WTC11 (cell line): Measurements from ENCODE around the gene TMIE. TPM values are rescaled to one million over a fixed set of nuclear protein-coding genes. Genes with fewer than 3 reads are reported as not detected.

ENCODE experiments used
- ATAC-seq: fragments of 200-7000 bp; cut with Tn5 transposase; 2 replicates; pipeline ENCODE4 v1.10.0; 2021; ENCODE audit warnings: mild to moderate bottlenecking, moderate library complexity
- CTCF ChIA-PET: fragments of 300-600 bp; sonication (Branson Sonifier 250); formaldehyde crosslinking; loops from one replicate; lab custom pipeline; 2021; ENCODE audit warnings: antibody characterized with exemption; lab: Charles Lee
- POLR2A ChIA-PET: fragments of 350-600 bp; sonication (Branson Sonifier 250); formaldehyde crosslinking; loops from one replicate; lab custom pipeline; 2021; ENCODE audit warnings: antibody characterized with exemption; lab: Charles Lee
- DNase-seq: peaks from one replicate; pipeline ENCODE4 v3.0.0; 2021; ENCODE audit warnings: low spot score
- H3K27ac Mint-ChIP-seq: 2 replicates; pipeline ENCODE4 v1.8.0; 2021; ENCODE audit warnings: mixed read lengths
- H3K27me3 Mint-ChIP-seq: 2 replicates; pipeline ENCODE4 v1.8.0; 2021; ENCODE audit warnings: low read depth, mild to moderate bottlenecking, moderate library complexity, mixed read lengths
- H3K36me3 Mint-ChIP-seq: 2 replicates; pipeline ENCODE4 v1.8.0; 2021; ENCODE audit warnings: mixed read lengths
- H3K4me1 Mint-ChIP-seq: 2 replicates; pipeline ENCODE4 v1.8.0; 2022; ENCODE audit warnings: mixed read lengths
- H3K4me3 Mint-ChIP-seq: 2 replicates; pipeline ENCODE4 v1.8.0; 2021; ENCODE audit warnings: mild to moderate bottlenecking, moderate library complexity, mixed read lengths
- H3K9me3 Mint-ChIP-seq: 2 replicates; pipeline ENCODE4 v1.8.0; 2021; ENCODE audit warnings: mixed read lengths
- ATF1 ChIP-seq: sonication (generic); formaldehyde crosslinking; IDR thresholded peaks from 2 replicates; pipeline ENCODE4 v1.8.1; 2023; ENCODE audit warnings: mild to moderate bottlenecking, moderate library complexity, missing genetic modification reagents
- EMX1 ChIP-seq: fragments of 250-450 bp; sonication (Bioruptor Pico); IDR thresholded peaks from 2 replicates; pipeline ENCODE4 v1.8.0; 2021; ENCODE audit warnings: mild to moderate bottlenecking
- FOXK1 ChIP-seq: sonication (generic); formaldehyde crosslinking; IDR thresholded peaks from 2 replicates; pipeline ENCODE4 v1.8.0; 2022; ENCODE audit warnings: mild to moderate bottlenecking, moderate library complexity, missing genetic modification reagents
- GRHL2 ChIP-seq: fragments of 250-450 bp; sonication (Bioruptor Pico); IDR thresholded peaks from 2 replicates; pipeline ENCODE4 v1.8.0; 2022; ENCODE audit warnings: mild to moderate bottlenecking, moderate library complexity; ENCODE audit not compliant: insufficient replicate concordance, severe bottlenecking
- KAT7 ChIP-seq: sonication (generic); formaldehyde crosslinking; IDR thresholded peaks from 2 replicates; pipeline ENCODE4 v1.8.1; 2023; ENCODE audit warnings: missing genetic modification reagents, mild to moderate bottlenecking, borderline replicate concordance
- NFE2L1 ChIP-seq: sonication (generic); formaldehyde crosslinking; IDR thresholded peaks from 2 replicates; pipeline ENCODE4 v1.8.1; 2023; ENCODE audit warnings: missing genetic modification reagents
- ZBTB21 ChIP-seq: sonication (generic); formaldehyde crosslinking; IDR thresholded peaks from 2 replicates; pipeline ENCODE4 v1.8.1; 2023; ENCODE audit warnings: mild to moderate bottlenecking, missing genetic modification reagents, borderline replicate concordance
- ZNF138 ChIP-seq: sonication (generic); formaldehyde crosslinking; conservative IDR thresholded peaks from 2 replicates; pipeline ENCODE4 v1.8.1; 2022; ENCODE audit warnings: mild to moderate bottlenecking, moderate library complexity, missing genetic modification reagents
- ZNF263 ChIP-seq: sonication (generic); formaldehyde crosslinking; IDR thresholded peaks from 2 replicates; pipeline ENCODE4 v1.8.1; 2022; ENCODE audit warnings: low read depth, mild to moderate bottlenecking, moderate library complexity, missing genetic modification reagents
- ZNF317 ChIP-seq: sonication (generic); formaldehyde crosslinking; IDR thresholded peaks from 2 replicates; pipeline ENCODE4 v1.8.1; 2023; ENCODE audit warnings: low read depth, mild to moderate bottlenecking, moderate library complexity, missing genetic modification reagents, borderline replicate concordance
- ZNF396 ChIP-seq: fragments of 250-450 bp; sonication (Bioruptor Pico); IDR thresholded peaks from 2 replicates; pipeline ENCODE4 v1.8.0; 2021; ENCODE audit warnings: mild to moderate bottlenecking, moderate library complexity, borderline replicate concordance
- total RNA-seq: library from RNA; stranded (reverse); gene quantifications from 3 replicates; pipeline ENCODE4 v1.2.3, GENCODE V29; 2021
- TF ChIP-seq, protein P1 (sequence below): fragments of 250-450 bp; sonication (Bioruptor Pico); IDR thresholded peaks from 2 replicates; pipeline ENCODE4 v1.9.0; 2021; ENCODE audit warnings: mild to moderate bottlenecking
- TF ChIP-seq, protein P2 (sequence below): sonication (generic); formaldehyde crosslinking; IDR thresholded peaks from 2 replicates; pipeline ENCODE4 v1.8.0; 2022; ENCODE audit warnings: mild to moderate bottlenecking, missing genetic modification reagents
- TF ChIP-seq, protein P3 (sequence below): sonication (generic); formaldehyde crosslinking; IDR thresholded peaks from 2 replicates; pipeline ENCODE4 v1.8.1; 2023; ENCODE audit warnings: mild to moderate bottlenecking, missing genetic modification reagents, moderate library complexity
- TF ChIP-seq, protein P4 (sequence below): fragments of 200-600 bp; IDR thresholded peaks from 2 replicates; pipeline ENCODE4 v1.8.0; 2022; ENCODE audit warnings: antibody characterized with exemption
- TF ChIP-seq, protein P5 (sequence below): sonication (generic); formaldehyde crosslinking; IDR thresholded peaks from 2 replicates; pipeline ENCODE4 v1.8.1; 2022; ENCODE audit warnings: mild to moderate bottlenecking, missing genetic modification reagents, moderate library complexity, borderline replicate concordance
- TF ChIP-seq, protein P6 (sequence below): sonication (generic); formaldehyde crosslinking; IDR thresholded peaks from 2 replicates; pipeline ENCODE4 v1.8.1; 2023; ENCODE audit warnings: mild to moderate bottlenecking, moderate library complexity, missing genetic modification reagents
- TF ChIP-seq, protein P7 (sequence below): sonication (generic); formaldehyde crosslinking; IDR thresholded peaks from 2 replicates; pipeline ENCODE4 v1.8.1; 2023; ENCODE audit warnings: mild to moderate bottlenecking, missing genetic modification reagents

Gene TMIE
- total RNA-seq, 1 experiment from 2014 or later: 0.57 TPM

DNA sequence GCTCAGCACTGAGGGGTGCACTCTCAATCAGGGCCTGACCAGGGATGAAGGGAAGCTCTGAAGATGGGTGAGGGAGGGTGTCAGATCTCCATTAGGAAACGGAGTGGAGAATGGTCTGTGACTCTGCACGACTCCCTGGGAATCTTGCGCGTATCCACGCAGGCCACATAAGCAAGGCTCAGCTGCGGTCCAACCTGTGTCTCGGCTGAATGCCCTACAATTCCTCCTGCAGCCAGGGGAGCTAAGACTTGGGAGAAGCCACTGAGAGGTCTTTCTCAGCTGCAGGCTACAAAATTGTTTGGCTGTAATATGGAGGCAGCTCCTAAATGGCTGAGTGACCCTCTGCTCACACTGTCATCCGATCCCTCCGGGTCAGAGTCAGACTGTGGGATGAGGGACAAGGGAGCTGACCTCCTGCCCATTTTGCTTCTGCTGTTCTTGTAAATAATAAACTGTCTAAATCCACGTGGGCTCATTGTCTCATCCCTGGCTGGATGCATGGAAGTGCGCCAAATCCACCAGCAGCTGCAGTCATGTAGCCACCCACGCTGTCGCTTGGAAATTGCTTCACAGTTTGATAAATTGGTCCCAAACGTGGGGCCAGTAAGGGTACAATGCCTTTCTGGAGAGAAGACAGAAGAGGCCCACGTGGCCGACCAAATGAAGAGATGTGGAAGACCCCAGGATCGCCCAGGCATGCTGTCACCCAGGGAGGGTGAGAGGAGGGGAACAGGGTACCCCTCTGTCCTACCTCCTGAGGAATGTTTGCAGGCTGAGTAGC, 38.2 kb upstream of the TMIE start:
- CTCF ChIA-PET: interaction anchor here (0.8 to 5.5 kb wide), 16 partner anchors 30 to 336 kb away, joined by 3 to 33 read pairs (median 6); partner anchors contain the start of genes ALS2CL and PRSS50
- H3K27me3 Mint-ChIP-seq: no peaks in the 10 kb centered on the region; the same call in 1 of the 2 replicates
- H3K36me3 Mint-ChIP-seq: no peaks in the 10 kb centered on the region
- no peak for DNase-seq
- ATAC-seq: no peak
- no peaks in the 10 kb centered on the region for H3K9me3 Mint-ChIP-seq
- H3K4me1 Mint-ChIP-seq: peaks cover 55% of the 10 kb centered on the region
- no peak overlapping the region for H3K4me3 Mint-ChIP-seq
- TF ChIP-seq GRHL2 (CRISPR knock-in tag) (no peak), ZBTB21 (CRISPR knock-in tag) (0 out of 2 replicates have a peak, but pooled peaks have one; percentile 37), ZNF396 (CRISPR knock-in tag) (no peak)
- TF ChIP-seq, all 79 proteins: peak for 1
- H3K27ac Mint-ChIP-seq: no peak overlapping the region; the same call in 1 of the 2 replicates
- POLR2A ChIA-PET: no interaction called here

DNA sequence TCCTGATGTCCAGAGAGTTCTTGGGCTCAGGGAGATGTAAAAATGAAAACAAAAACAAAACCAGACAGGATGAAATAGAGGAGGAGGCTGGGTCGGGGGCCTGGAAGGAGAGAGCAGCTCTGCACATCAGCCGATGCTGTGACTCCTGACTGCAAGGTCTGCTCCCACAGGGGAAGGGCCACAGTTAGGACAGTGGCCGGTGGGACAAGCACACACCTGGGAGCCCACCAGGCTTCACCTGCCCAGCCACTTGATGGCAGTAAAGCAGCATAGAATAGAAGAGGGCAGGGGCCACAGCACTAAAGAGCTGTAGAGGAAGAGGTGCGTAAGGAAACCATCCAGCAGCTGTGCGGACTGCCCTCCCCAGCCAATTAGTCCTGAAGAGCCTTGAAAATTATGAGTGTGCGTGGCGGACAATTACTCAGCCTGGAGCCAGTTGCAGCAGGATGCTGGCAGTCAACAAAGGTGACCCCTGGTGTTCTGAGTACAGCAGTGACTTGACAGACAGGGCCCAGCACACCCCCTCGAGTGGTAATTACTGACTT, 37.5 kb upstream of the TMIE start:
- ChIA-PET POLR2A (no interaction called here), CTCF (interaction anchor here (0.5 to 5.5 kb wide), 35 partner anchors 9 to 336 kb away, joined by 3 to 33 read pairs (median 4); partner anchors contain the start of genes ALS2CL and PRSS50)
- ATAC-seq (peak; percentile 37), DNase-seq (peak; percentile 58)
- H3K27ac Mint-ChIP-seq: no peak overlapping the region; the same call in 1 of the 2 replicates
- no peak overlapping the region for H3K4me3 Mint-ChIP-seq
- H3K27me3 Mint-ChIP-seq: no peaks in the 10 kb centered on the region; the same call in 1 of the 2 replicates
- TF ChIP-seq ZNF317 (CRISPR knock-in tag) (no peak), FOXK1 (CRISPR knock-in tag) (no peak), NFE2L1 (CRISPR knock-in tag) (no peak), ZNF138 (CRISPR knock-in tag) (no peak), EMX1 (CRISPR knock-in tag) (no peak), ZNF263 (no peak), KAT7 (CRISPR knock-in tag) (no peak)
- TF ChIP-seq, protein P1, sequence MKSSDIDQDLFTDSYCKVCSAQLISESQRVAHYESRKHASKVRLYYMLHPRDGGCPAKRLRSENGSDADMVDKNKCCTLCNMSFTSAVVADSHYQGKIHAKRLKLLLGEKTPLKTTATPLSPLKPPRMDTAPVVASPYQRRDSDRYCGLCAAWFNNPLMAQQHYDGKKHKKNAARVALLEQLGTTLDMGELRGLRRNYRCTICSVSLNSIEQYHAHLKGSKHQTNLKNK: no peak
- TF ChIP-seq, protein P2, sequence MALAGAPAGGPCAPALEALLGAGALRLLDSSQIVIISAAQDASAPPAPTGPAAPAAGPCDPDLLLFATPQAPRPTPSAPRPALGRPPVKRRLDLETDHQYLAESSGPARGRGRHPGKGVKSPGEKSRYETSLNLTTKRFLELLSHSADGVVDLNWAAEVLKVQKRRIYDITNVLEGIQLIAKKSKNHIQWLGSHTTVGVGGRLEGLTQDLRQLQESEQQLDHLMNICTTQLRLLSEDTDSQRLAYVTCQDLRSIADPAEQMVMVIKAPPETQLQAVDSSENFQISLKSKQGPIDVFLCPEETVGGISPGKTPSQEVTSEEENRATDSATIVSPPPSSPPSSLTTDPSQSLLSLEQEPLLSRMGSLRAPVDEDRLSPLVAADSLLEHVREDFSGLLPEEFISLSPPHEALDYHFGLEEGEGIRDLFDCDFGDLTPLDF: no peak
- TF ChIP-seq, protein P3, sequence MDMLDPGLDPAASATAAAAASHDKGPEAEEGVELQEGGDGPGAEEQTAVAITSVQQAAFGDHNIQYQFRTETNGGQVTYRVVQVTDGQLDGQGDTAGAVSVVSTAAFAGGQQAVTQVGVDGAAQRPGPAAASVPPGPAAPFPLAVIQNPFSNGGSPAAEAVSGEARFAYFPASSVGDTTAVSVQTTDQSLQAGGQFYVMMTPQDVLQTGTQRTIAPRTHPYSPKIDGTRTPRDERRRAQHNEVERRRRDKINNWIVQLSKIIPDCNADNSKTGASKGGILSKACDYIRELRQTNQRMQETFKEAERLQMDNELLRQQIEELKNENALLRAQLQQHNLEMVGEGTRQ (CRISPR knock-in tag): no peak
- TF ChIP-seq, protein P4, sequence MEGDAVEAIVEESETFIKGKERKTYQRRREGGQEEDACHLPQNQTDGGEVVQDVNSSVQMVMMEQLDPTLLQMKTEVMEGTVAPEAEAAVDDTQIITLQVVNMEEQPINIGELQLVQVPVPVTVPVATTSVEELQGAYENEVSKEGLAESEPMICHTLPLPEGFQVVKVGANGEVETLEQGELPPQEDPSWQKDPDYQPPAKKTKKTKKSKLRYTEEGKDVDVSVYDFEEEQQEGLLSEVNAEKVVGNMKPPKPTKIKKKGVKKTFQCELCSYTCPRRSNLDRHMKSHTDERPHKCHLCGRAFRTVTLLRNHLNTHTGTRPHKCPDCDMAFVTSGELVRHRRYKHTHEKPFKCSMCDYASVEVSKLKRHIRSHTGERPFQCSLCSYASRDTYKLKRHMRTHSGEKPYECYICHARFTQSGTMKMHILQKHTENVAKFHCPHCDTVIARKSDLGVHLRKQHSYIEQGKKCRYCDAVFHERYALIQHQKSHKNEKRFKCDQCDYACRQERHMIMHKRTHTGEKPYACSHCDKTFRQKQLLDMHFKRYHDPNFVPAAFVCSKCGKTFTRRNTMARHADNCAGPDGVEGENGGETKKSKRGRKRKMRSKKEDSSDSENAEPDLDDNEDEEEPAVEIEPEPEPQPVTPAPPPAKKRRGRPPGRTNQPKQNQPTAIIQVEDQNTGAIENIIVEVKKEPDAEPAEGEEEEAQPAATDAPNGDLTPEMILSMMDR: no peak
- H3K36me3 Mint-ChIP-seq: no peaks in the 10 kb centered on the region
- H3K9me3 Mint-ChIP-seq: no peaks in the 10 kb centered on the region
- peaks cover 54% of the 10 kb centered on the region for H3K4me1 Mint-ChIP-seq

DNA sequence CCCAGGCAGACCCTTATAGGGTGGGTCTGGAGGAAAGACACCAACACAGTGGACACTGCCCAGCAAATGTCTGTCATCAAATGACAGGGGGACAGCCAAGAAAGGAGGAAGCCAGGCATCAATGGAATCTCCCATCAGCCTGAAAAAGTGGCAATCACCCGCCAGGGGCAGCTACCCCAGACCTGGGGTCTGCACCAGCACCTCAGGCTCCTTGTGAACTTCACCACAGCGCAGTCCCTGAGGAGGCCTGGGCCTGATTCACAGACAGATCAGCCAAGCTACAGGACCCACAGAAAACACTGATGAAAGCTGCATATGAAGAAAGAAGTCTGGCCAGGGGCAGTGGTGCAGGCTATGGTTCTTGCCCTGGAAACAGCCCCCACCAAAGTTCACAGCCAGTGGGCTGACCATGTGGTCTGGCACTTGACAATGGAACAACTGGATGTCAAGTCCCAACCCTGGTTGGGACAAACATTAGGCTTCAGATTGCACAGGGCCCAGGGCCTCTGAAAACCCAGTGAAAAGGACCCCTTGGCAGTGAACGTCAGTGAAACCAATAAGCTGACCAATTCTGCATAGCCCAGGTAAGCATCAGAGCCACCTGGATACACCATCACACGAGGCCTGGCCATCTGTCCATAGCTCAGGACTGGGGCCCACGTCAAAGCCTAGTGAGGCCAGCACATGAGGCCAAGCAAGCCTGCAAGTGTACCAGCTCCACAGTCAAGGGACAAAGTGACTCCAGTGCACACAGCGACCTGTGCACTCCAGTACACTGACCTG, 36.8 kb upstream of the TMIE start:
- H3K36me3 Mint-ChIP-seq: no peaks in the 10 kb centered on the region
- no peak for ATAC-seq
- no peaks in the 10 kb centered on the region; the same call in 1 of the 2 replicates for H3K27me3 Mint-ChIP-seq
- no peak for DNase-seq
- H3K4me3 Mint-ChIP-seq: no peak overlapping the region
- no peaks in the 10 kb centered on the region for H3K9me3 Mint-ChIP-seq
- POLR2A ChIA-PET: no interaction called here
- peaks cover 47% of the 10 kb centered on the region for H3K4me1 Mint-ChIP-seq
- CTCF ChIA-PET: interaction anchor here (0.5 to 5.5 kb wide), 34 partner anchors 9 to 335 kb away, joined by 3 to 33 read pairs (median 4); partner anchors contain the start of genes ALS2CL and PRSS50
- no peak overlapping the region for H3K27ac Mint-ChIP-seq
- TF ChIP-seq, protein P3 (CRISPR knock-in tag): no peak
- no peak for TF ChIP-seq ATF1
- TF ChIP-seq, protein P5, sequence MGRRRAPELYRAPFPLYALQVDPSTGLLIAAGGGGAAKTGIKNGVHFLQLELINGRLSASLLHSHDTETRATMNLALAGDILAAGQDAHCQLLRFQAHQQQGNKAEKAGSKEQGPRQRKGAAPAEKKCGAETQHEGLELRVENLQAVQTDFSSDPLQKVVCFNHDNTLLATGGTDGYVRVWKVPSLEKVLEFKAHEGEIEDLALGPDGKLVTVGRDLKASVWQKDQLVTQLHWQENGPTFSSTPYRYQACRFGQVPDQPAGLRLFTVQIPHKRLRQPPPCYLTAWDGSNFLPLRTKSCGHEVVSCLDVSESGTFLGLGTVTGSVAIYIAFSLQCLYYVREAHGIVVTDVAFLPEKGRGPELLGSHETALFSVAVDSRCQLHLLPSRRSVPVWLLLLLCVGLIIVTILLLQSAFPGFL (CRISPR knock-in tag): no peak
- TF ChIP-seq, protein P6, sequence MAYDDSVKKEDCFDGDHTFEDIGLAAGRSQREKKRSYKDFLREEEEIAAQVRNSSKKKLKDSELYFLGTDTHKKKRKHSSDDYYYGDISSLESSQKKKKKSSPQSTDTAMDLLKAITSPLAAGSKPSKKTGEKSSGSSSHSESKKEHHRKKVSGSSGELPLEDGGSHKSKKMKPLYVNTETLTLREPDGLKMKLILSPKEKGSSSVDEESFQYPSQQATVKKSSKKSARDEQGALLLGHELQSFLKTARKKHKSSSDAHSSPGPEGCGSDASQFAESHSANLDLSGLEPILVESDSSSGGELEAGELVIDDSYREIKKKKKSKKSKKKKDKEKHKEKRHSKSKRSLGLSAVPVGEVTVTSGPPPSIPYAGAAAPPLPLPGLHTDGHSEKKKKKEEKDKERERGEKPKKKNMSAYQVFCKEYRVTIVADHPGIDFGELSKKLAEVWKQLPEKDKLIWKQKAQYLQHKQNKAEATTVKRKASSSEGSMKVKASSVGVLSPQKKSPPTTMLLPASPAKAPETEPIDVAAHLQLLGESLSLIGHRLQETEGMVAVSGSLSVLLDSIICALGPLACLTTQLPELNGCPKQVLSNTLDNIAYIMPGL (CRISPR knock-in tag): no peak
- TF ChIP-seq ZNF396 (CRISPR knock-in tag): no peak
- TF ChIP-seq, protein P7, sequence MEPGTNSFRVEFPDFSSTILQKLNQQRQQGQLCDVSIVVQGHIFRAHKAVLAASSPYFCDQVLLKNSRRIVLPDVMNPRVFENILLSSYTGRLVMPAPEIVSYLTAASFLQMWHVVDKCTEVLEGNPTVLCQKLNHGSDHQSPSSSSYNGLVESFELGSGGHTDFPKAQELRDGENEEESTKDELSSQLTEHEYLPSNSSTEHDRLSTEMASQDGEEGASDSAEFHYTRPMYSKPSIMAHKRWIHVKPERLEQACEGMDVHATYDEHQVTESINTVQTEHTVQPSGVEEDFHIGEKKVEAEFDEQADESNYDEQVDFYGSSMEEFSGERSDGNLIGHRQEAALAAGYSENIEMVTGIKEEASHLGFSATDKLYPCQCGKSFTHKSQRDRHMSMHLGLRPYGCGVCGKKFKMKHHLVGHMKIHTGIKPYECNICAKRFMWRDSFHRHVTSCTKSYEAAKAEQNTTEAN (CRISPR knock-in tag): no peak
